ENCODE data around the gene KCNK13.

KCNK13 gene

DNA sequence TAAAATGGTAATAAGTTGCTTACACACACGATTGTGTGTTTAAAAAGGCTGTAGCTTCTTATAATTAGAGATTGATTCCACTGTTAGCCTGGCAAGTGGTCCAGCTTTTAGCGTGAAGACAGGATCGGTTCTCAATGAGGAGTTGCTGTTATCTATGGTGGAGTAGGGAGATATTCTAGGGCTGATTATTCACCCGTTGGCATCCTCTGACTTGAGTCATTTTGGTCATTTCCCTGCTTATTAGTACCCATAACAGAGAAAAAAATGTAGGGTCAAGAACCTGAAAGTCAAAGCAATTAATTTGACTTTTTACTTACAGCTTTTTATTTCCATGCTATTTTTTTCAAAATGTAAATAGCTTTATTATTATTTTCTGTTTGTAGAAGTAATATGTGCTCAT, 76.0 kb downstream of the KCNK13 start:
- TF ChIP-seq, protein P1, sequence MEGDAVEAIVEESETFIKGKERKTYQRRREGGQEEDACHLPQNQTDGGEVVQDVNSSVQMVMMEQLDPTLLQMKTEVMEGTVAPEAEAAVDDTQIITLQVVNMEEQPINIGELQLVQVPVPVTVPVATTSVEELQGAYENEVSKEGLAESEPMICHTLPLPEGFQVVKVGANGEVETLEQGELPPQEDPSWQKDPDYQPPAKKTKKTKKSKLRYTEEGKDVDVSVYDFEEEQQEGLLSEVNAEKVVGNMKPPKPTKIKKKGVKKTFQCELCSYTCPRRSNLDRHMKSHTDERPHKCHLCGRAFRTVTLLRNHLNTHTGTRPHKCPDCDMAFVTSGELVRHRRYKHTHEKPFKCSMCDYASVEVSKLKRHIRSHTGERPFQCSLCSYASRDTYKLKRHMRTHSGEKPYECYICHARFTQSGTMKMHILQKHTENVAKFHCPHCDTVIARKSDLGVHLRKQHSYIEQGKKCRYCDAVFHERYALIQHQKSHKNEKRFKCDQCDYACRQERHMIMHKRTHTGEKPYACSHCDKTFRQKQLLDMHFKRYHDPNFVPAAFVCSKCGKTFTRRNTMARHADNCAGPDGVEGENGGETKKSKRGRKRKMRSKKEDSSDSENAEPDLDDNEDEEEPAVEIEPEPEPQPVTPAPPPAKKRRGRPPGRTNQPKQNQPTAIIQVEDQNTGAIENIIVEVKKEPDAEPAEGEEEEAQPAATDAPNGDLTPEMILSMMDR (conservative IDR thresholded peaks at IDR 0.05) = no peak
- no peak overlapping the region for H3K27ac ChIP-seq

DNA sequence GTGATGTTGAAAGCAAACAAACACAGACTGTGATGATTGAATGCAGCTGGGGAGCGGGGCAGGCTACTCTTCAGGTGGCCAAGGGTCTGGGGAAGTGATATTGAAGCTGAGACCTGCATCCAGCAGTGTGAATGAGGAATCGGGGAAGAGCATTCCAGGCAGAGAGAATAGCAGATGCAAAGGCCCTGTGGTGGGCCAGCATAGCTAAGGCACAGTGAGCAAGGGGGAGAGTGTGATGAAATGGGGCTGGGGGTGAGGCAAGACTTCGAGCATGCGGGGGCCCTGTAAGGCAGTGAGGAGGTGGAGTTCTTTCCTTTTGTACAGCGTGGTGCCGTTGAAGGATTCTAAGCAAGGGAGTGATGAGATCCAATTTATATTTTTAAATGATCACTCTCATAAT, 77.4 kb downstream of the KCNK13 start:
- TF ChIP-seq, protein P1 (conservative IDR thresholded peaks at IDR 0.05) = no peak
- H3K27ac ChIP-seq = no peak overlapping the region

DNA sequence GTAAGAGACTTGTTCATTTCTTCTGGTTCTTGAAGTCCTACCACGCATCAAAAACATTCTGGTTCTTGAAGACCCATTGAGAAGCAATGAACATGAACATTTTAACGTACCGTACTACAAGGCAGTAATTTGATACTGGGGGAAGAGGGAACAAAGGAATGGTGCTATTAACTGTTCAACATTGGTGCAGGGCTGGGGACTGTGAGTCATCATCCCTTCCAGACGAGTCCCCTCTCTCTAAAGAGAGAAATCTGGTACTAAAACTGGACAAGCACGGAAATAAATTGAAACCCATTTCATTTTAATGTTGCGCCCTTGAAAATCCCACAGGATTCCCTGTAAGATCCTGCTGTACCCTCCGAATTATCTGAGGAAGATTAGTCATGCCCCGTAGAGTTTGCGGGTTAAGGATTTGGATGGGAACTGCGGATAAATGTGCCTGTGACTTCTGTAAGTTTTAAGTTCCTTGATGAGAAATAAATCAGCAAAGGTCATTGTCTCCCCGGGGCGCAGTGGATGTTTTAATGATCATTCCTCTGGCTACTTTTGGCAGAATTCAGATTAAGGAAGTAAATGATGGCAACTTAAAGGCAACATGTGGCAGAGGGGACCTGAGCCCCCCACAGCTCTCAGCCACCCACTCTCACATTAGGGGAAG, 78.6 kb downstream of the KCNK13 start:
- TF ChIP-seq, protein P1 (conservative IDR thresholded peaks at IDR 0.05) = no peak
- H3K27ac ChIP-seq = no peak overlapping the region

DNA sequence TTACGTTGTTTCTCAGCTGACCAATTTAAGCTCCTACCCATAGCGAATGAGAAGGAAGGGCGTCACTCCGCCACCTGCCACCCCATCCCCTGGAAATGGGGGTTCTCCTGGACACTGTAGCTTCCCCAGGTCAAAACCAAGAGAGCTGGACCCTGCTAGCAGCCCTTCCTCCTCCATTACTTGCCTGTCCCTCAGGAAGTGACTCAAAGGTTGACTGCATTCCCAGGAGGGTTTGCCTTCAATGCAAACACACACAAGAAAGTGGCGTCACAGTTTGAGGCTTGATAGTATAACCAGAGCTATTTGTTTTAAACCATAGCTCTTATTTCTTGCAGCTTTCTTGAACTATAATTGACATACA, 79.1 kb downstream of the KCNK13 start:
- no peak overlapping the region for H3K27ac ChIP-seq
- TF ChIP-seq, protein P1 (conservative IDR thresholded peaks at IDR 0.05) = no peak

DNA sequence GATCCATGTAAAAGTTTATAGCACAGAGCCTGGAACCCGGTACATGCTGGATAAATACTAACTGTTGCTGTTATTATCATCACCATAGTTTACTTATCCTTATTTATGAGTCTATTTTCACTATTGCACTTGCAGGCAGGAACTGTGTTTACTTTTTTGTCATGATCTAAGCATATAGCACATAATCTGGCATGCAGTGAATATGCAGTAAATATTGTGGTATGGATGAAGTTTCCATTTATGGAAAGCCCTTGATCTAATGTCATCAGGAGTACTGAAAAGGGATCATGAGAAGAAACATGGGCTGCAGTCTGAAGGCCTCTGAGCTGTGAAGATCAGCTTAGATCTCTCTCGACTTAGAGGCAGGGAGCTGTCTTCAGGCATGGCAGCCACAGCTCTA, 91.6 kb downstream of the KCNK13 start:
- peak overlapping the region; percentile 71 for H3K27ac ChIP-seq
- TF ChIP-seq, protein P1 (conservative IDR thresholded peaks at IDR 0.05) = no peak

DNA sequence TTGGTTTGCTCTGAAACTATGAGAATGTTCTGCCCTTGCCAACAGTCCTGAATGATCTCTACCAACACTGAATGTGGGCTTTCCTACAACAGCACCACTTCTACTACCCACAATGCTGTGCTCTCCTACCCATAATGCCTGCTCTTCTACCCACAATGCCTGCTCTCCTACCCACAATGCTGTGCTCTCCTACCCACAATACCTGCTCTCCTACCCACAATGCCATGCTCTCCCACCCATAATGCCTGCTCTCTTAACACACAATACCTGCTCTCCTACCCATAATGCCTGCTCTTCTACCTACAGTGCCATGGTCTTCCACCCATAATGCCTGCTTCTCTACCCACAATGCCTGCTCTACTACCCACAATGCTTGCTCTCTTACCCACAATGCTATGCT, 92.3 kb downstream of the KCNK13 start:
- peak overlapping the region; percentile 71 for H3K27ac ChIP-seq
- TF ChIP-seq, protein P1 (conservative IDR thresholded peaks at IDR 0.05) = no peak

DNA sequence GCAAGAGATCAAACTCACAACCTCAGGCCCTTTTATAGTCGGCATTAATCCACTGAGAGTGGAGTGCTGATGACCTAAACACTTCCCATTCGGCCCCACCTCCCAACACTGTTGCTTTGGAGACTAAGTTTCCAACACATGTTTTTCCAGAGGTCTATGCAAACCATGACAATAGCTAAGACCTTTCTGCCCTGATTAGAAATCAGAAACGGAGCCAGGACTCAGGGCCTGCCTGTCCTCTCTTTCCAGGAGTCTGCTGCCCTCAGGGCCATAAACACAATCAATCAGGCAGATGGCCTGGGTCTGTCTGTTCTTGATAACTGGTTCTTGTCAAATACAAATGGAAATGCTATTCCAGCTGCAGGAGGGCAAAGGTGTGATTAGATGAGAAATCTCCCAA, 97.4 kb downstream of the KCNK13 start:
- TF ChIP-seq, protein P1 (conservative IDR thresholded peaks at IDR 0.05) = no peak
- H3K27ac ChIP-seq = no peak overlapping the region
